ENCODE measurements around the gene ZFP30.

GRCh38 chr19:37683520-37683919 lies 28.3 kb upstream of the ZFP30 start:
- TF ChIP-seq CTCF (IDR thresholded peaks at IDR 0.05) (no peak), POLR2A (IDR thresholded peaks at IDR 0.05) (no peak)

Measured in breast epithelium (tissue), 3 donors.